Stimulated activated CD4-positive, alpha-beta T cell treated with anti-CD3 and anti-CD28 coated beads, Interleukin-15, amount 100 ng/mL, for 24 hours (primary cell): ENCODE measurements around the gene TFDP1.
"Not testable (repeated sequence)": the region's sequence is repeated elsewhere in the genome, so short reads cannot be mapped to it uniquely, and the experiment has no call there.

Experiments used
- DNase-seq: peaks from one replicate; pipeline ENCODE4 v3.0.0-alpha.2; 2020

The TFDP1 gene

DNA sequence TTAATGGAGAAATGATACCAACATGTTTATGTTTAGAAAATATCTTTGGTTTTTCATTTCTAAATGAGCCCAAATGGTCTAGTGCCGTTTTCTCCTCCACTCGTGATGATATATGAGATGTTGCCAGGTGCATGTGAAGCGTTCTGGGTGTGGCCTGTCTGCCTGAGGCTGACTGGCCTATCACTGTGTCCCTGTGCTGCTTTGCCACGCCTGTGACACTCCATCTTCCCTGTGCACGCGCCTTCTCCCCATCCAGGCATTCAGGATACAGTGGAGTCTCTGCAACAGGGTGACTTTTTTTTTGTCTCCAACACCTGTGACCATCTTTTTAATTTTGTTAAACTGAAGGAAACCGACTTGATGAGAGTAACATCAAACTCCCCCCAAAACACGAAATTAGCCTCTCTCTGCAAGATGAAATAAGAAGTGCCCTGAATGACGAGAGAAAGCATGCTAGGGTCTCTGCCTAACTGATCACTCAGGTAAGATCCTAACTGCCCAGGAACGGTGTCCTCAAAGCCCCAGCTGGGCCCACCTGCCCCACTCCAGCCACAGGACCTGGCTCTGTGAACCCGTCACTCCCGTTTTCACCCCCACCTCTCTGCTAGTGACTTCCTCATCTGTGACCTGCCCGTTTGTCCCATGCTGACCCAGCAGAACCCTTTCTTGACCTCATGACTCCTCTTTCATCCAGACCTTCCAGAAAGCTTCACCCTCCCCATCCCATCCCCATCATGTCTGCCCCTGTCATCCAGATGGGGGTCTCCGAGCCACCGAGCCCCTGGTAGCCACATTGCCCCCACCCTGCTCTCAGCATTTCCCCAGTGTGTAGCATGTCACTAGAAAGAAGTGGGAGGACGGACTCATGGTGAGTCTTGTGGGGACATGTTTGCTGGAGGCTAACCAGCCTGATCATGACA, 33.2 kb upstream of the TFDP1 start:
- no peak for DNase-seq

DNA sequence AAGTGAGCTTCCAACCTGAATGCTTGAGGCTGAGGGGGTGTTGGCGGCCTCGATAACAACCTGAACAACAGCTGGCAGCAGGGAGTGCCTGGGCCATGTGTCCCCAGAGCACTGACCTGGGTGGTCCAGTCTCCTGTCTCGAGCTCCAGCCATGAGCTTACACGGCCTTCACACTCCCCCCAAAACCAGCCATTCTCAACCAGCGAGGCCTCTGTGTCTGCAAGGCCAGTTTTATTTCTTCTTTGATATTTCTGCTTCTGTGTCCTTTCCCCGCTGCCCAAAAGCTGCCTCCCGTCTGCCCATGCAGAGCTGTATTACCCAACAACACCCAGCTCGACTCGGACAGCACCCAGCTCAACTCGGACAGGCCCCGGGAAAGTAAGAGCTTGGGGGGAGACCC, 32.5 kb upstream of the TFDP1 start:
- no peak for DNase-seq

DNA sequence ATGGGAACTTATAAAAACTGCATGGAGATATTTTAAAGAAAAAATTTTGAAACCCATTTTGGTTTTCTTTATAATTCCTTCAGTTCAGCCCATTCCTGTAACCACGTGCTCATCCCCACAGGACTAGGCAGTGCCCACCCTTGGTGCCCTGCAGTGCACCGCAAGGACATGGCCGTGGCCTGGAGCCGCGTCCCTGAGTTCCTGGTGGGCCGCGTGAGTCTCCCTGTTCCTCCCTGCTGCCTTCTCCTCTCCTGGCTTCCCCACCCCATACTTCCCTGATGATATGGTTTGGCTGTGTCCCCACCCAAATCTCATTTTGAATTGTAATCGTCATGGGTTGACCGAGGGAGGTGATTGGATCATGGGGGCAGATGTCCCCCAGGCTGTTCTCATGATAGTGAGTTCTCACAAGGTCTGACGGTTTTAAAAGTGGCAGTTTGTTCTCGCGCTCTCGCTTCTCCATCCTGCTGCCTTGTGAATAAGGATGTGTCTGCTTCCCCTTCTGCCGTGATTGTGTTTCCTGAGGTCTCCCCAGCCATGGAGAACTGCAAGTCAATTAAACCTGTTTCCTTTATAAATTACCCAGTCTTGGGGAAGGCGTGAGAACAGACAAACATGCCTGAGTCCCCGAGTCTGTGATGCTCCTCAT, 31.6 kb upstream of the TFDP1 start:
- DNase-seq: no peak

DNA sequence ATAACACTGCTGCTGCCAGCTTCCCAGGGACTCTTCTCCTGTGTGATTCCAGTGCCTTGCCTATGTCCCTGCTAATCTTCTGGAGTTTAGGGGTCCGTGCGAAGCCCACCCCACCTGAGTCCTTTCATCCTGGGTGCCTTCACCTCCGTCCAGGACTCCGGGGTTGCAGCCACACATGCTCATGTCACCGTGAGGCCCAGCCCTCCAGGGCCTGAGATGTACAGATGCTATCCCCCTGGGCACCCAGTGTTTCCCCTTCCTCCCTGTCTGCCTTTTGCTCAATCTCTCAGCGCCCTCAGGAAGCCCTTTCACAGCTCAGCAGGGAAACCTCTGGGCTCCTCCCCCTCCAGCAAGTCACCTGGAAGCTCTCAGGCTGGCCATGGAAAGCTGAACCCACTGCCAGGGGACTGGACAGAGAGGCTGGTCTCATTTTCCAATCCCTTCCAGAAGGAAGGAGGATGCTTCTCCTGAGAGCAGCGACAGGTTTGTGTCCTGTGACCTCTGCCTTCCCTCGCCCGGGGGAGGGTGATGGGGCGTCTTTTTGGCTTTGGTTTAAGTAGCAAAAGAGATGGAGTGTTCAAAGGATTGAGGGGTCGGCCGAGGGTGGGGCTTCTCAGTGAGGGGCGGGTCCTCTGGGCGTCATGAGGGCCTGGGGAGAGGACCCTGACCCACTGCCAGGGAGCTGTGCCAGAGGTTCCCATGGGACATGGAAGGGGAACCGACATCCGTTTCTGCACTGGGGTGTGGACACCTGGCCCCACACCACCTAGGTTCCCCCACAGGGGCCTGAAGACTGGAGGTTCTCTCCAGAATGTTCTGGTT, 30.8 kb upstream of the TFDP1 start:
- no peak for DNase-seq

DNA sequence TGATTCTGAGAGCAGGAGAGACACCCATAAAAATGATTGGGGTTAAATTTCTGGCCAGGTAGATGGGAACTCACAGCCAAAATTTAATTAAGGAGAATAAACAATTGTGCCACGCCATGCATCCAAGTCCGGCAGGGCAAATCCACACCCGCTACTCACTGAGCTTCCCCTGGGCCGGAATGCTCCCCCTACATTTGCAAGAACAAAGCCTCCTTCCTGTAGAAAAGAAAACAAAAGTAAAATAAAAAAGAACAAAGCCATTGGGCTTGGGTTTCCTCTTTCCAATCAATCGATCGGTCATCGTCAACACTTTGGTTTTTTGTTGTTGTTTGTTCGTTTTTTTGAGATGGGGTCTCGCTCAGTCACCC, 30.2 kb upstream of the TFDP1 start:
- DNase-seq: no peak

DNA sequence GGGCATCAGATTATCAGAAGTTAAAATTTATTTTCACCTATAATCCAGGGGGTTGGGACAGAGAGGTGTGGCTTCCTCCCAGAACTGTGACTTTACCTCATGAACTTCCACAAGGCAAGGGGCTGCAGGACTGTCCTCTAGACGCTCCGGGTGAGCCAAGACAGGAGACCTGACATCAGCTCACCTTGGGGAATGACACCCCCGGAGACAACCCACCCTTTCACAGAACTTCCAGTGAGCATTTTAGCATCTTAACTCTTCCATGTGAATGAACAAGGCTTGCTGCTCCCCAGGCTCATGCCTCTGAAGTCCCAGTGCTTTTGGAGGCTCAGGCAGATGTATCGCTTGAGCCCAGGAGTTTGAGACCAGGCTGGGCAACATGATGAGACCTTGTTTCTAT, 29.4 kb upstream of the TFDP1 start:
- no peak for DNase-seq

DNA sequence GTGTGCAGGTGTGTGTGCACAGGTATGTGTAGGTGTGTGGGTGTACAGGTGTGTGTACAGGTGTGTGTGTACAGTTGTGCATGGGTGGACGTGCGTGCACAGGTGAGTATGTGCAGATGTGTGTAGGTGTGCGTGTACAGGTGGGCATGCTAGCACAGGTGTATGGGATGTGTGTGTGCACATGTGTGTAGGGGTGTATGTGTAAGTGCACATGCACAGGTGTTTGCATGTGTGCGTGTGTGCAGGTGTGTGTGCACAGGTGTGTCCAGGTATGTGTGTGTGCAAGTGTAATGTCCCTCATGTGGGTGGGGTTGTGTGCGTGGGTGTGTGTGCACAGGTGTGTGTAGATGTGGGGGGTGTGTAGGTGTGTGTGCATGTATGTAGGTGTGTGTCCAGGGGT, 27.5 kb upstream of the TFDP1 start:
- no peak for DNase-seq

DNA sequence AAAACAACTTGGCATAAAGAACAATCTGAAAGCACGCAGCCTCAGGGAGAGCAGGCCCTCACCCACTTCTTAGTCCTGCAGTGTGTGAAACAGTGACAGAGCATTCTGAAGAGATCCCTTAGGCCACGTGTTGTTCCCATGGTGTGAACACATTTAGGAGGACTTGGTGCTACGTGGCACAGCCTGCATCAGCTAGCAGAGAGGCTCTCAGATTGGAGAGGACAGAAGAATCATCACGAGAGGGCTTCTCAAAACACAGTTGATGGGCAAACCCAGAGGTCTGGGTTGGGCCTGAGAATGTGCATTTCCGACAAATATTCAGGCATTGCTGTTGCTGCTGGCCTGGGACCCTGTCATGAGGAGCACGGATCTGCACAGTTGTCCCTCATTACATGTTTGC, 26.1 kb upstream of the TFDP1 start:
- DNase-seq: no peak

DNA sequence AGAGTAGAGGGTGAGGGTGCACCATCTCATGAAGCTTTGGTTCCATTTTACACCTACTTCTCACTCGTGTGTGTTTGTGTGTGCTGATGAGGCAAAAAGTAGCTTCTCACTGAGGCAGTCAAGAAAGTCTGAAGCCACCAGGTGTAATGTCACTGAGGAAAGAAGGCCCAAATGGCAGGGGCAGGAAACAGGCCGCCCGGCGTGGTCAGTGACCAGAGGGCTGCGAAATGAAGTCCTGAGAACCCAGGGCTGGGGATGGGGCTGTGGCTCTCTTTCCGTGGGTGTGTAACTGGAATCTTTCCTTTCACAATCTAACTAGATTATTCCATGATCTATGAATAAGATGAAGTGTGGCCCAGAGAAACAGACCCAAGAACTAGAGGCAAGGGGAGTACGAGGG, 25.5 kb upstream of the TFDP1 start:
- no peak for DNase-seq

DNA sequence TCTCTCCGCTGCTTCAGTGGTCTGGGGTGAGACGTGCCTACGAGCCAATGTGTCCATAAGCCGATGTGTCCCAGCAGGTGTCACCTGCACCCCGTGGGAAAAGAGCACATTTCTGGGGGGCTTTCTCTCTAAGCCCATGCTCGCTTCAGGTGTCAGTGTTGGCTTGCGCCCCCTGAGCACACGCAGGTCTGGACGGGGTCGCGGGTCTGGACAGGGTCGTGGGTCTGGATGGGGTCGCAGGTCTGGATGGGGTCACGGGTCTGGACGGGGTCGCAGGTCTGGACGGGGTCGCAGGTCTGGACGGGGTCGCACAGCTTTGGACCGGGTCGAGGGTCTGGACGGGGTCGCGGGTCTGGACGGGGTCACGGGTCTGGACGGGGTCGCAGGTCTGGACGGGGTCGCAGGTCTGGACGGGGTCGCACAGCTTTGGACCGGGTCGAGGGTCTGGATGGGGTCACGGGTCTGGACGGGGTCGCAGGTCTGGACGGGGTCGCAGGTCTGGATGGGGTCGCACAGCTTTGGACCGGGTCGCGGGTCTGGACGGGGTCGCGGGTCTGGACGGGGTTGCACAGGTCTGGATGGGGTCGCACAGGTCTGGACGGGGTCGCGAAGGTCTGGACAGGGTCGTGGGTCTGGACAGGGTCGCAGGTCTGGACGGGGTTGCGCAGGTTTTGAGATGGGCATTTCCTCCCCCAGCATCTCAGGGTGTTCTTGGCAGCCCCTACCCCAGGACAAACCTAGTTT, 24.5 kb upstream of the TFDP1 start:
- no peak for DNase-seq

DNA sequence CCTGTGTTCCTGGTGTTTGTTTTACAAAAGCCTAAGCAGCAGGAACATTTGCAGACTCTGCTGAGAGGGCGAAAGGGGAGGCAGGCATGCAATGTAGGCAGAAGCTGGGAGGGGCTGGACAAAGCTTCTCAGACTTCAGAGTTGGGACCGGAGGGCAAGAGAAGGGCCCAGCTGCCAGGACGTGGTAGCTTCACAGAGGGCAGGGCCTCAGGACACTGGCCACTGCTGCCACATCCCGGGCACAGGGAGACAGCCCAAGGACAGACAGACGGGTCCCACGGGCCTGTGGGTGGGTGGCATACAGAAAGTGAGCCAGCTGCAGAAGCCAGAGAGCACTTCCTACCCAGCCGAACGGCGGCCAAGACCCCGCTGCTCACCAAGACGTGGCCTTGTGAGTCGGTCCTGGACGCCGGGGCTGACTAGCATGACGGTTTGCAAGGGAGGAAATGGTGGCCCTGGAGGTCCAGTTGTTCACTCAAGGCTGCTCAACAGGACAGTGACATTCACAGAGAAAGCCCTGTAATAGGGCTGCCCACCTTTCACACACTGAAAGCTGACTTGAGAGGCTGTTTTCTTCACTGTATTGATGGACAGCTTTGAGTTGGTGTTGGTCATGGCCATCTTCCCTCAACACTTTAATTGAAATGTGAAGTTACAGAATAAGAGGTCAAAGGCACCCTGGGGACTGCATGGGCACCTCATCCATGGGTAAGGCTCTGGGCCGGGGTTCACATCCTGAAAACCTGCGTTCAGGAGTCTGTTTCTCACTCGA, 23.7 kb upstream of the TFDP1 start:
- DNase-seq: no peak

DNA sequence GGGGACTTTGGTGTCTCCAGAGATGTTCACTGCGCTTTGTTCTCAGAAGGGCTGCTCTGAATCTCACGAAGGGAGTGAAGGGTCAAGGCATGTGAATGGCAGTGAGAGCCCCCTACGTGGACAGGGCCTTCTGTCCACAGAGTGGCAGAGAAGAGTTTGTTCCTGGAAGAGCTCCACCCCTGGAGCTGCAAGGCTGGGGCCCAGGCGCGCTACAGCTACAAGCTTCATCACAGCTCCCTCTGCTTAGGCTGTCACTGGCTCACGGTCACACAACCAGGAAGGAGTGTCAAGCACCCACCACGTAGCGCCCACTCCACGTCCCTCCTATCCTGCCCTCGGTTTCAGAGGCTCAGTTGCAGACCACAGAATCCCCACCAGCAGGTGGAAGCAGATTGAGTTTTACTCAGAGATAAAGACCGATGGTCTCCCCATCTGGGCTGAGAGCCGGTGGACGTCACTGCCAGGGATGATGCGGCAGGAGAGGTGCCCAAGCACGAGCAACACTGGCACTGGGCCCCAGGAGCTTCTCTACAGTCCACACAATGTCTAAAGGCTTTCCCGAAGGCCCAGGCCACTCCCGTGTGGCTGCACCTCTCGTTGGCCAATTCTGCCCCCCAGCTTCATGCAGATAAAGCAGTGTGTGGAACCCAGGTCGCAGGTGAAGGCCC, 23.0 kb upstream of the TFDP1 start:
- no peak for DNase-seq

DNA sequence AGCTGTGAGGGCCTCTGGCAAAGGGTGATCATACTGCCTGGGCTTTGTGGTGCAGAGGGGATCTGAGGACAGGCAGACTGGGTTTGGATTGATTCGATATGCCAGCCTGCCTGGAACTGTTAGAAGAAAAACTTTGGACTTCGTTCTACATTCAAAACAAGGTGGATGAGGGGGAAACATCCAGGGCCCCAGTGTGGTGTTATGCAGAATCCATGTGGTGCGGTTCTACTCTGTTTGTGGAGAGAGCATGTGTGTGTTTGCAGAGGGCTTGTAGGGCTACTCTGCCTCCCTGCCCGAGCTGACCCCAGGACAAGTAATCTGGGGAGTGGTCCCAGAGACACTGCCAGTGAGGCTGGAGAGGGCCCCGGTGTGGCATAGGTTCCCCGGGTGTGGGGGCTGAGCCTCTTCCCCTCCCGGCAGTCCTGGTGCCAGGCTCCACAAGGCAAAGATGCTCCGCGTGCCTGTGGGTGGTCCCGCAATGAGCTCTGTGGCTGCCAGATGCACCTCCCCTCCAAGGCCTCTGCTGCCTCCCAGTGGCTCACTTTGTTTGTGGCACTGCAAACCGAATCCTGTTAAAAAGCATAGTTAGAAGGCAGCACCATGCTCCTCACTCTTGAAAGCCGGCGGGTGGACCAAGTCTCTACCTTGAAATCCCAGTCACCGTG, 22.3 kb upstream of the TFDP1 start:
- peak; percentile 55 for DNase-seq

DNA sequence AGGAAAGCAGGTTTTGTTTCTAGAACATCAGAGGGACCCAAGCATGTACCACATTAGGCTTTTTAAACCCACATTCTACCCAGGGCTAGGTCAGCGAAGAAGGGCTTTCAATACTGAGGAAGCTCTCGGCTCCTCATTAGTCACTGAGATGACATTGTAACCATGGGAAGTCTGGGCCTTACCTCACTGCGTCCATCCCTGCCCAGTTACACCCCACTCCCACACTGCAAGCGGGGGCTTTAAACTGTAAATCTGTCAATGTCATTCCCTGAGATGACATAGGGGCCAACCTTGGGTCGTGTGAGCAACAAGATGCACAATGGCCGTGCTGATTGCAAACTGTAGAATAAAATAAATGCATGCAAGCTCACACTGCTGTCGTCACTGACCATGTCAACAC, 21.7 kb upstream of the TFDP1 start:
- DNase-seq: no peak

DNA sequence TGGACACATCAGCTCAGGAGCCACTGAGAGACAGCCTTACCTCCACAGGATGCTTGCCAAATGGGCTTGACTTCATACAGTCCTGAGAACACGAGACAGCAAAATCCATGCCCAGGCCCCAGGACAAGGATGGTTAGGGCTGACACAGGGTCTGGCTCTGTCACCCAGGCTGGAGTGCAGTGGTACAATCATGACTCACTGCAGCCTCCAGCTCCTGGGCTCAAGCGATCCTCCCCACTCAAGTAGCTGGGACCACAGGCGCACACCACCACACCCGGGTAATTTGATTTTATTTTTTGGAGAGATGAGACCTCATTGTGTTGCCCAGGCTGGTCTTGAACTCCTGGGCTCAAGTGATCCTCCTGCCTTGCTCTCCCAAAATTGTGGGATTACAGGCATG, 21.0 kb upstream of the TFDP1 start:
- not testable (repeated sequence) for DNase-seq

DNA sequence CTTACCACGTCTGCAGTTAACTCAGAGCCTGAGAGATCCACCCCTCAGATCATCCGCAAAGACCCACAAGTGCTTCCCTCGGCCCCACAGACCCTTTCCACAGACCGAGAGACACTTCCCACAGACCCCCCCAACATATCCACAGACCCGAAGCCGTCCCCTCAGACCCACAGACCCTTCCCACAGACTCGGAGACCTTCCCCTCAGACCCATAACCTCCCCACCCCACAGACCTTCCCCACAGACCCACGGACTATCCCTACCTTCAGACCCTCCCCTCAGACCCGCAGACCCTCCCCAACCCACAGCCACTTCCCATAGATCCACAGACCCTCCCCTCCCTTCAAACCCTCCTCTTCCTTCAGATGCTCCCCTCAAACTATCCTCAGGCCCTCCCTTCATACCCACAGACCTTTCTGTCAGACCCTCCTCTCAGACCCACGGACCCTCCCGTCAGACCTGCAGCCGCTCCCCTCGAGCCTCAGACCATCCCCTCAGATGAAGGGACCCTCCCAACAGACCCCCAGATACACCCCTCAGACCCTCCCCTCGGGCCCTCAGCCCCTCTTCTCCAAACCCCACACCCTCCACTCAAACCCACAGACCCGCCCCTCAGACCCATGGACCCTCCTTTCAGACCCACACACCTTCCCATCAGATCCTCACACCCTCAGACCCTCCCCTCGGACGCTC, 20.1 kb upstream of the TFDP1 start:
- DNase-seq: no peak

DNA sequence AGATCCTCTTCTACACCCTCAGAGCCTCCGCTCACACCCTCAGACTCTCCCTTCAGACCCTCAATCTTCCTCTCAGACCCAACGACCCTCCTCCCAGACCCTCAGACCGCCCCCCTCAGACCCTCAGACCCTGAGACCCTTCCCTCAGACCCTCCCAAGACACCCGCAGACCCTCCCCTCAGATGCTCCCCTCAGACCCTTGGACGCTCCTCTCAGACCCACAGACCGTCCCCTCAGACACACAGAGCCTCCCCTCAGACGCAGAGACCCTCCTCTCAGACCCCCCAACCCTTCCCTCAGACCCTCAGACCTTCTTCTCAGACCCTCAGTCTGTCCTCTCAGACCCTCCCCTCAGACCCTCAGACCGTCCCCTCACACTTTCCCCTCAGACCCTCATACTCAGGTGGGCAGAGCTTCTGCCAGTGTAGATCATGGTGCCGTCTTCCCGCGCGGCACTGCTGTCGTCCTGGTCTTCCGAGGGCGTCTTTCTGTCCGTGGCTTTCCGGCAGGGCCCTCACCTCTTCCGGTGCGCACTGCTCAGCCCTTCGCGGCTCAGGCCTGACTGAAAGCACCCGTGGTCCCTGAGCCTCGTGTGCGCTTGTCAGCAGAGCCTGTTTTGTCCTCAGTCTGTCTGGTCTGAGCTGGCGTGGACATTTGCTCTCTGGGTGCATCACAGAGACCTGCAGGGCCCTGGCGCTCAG, 18.9 kb upstream of the TFDP1 start:
- no peak for DNase-seq

DNA sequence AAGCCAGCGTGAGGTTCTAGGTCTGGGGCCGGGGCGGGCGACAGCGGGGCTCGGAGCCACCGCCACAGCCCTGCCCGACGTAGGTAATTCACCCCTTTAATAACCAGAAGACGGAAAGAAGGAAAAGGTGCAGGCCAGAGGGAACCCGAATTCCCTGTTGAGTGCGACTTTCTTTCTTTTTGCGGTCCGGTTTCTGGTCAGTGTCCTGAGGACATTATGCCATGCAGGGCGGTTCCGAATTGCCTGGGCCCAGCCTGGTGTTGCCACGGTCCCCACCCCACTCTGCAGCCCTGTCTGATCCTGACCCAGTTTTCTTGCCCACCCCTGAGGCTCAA, 18.4 kb upstream of the TFDP1 start:
- no peak for DNase-seq

DNA sequence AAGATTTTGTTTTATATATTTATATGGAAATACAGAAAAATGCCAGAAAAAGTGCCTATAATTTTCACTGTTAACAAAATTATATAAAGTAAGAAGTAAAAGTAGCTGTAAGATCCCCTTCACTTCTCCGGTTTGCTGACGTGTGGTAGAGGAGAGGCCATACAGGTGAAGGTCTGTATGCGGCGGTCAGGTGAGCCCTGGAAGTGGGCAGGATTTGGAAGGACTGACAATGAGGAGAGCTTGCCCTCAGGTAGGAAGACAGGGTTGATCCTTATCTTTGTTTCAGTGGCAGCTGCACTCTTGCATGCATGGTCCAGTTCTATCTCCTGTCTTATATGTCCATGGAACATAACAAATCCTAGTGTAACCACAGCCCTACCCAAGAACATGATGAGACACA, 16.9 kb upstream of the TFDP1 start:
- DNase-seq: no peak

DNA sequence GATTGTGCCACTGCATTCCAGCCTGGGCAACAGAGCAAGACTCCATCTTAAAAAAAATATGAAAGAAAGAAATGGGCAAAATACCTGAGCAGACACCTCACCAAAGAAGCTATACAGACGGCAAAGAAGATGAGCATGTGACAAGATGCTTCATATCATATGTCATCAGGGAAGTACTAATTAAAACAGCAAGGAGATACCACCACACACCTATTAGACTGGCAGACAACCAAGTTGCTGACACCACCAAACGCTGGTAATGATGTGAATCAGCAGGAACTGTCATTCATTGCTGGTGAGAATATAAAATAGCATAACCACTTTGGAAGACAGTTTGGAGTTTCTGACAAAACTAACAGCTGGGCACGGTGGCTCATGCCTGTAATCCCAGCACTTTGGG, 11.5 kb upstream of the TFDP1 start:
- DNase-seq: no peak
